H1 (cell line): ENCODE measurements around the gene PIM2. TPM values are rescaled to one million over a fixed set of nuclear protein-coding genes. Genes with fewer than 3 reads are reported as not detected.

Source experiments
- EGR1 ChIP-seq: IDR thresholded peaks from 2 replicates; pipeline ENCODE4 v1.6.1; 2011; ENCODE audit warnings: low read depth, low read length, borderline replicate concordance
- MAFK ChIP-seq: IDR thresholded peaks from 2 replicates; pipeline ENCODE4 v1.6.1; 2012; ENCODE audit warnings: low read depth, mild to moderate bottlenecking, improper control_type of control experiment, low read length
- NANOG ChIP-seq: IDR thresholded peaks from 2 replicates; pipeline ENCODE4 v1.6.1; 2011; ENCODE audit warnings: low read length, low read depth, mild to moderate bottlenecking, inconsistent platforms; ENCODE audit not compliant: insufficient read depth, poor library complexity, severe bottlenecking
- RBBP5 ChIP-seq: IDR thresholded peaks from 2 replicates; pipeline ENCODE4 v1.7.1; 2012; ENCODE audit warnings: low read depth, mild to moderate bottlenecking, inconsistent platforms, low read length, moderate library complexity, borderline replicate concordance
- RFX5 ChIP-seq: IDR thresholded peaks from 2 replicates; pipeline ENCODE4 v1.6.1; 2011; ENCODE audit warnings: low read depth, low read length, improper control_type of control experiment, borderline replicate concordance
- ZNF274 ChIP-seq: IDR thresholded peaks from 2 replicates; pipeline ENCODE4 v1.7.0; 2012; ENCODE audit warnings: low read length, borderline replicate concordance; ENCODE audit errors: extremely low read depth
- polyA plus RNA-seq, 7 experiments: library from polyadenylated mRNA; depleted of rRNA in 3 of 7; stranded (reverse) in 5 of 7; unstranded in 2 of 7; fragments of >200 nt in 5 of 7; fragments of 200-250 nt in 2 of 7; gene quantifications; 1 replicate in 5 of 7; 2 replicates in 1 of 7; 4 replicates in 1 of 7; pipeline versions ENCODE4 v1.2.1 to v1.2.3, GENCODE V29; 2011 to 2013; ENCODE audit warnings: missing spikeins in 2 of 7, mixed read lengths in 2 of 7
- total RNA-seq: library from RNA; stranded (reverse); fragmentation: NEBNext Ultra II Directional; extraction: Animal tissue kit (Norgen Biotek cat#: 25700); gene quantifications from 2 replicates; pipeline ENCODE4 v1.2.1, GENCODE V29; 2021
- TF ChIP-seq, protein P1 (sequence below): IDR thresholded peaks from 2 replicates; pipeline ENCODE4 v1.6.1; 2012; ENCODE audit warnings: inconsistent platforms

The PIM2 gene
- total and polyA plus RNA-seq, 2 of the 8 experiments (the other 6 are each of a cell fraction or from before 2014, with no cell fraction given): 180 to 203 TPM

- TF ChIP-seq, protein P1, sequence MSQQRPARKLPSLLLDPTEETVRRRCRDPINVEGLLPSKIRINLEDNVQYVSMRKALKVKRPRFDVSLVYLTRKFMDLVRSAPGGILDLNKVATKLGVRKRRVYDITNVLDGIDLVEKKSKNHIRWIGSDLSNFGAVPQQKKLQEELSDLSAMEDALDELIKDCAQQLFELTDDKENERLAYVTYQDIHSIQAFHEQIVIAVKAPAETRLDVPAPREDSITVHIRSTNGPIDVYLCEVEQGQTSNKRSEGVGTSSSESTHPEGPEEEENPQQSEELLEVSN: no peak
- TF ChIP-seq ZNF274 (no peak), RFX5 (no peak), EGR1 (no peak), NANOG (no peak), RBBP5 (no peak), MAFK (no peak)
Measured at GRCh38 chrX:48968377-48968776, 49.6 kb upstream of the PIM2 start (continued).
